HCT116 (cell line): ENCODE measurements around the gene MFSD6L. TPM values are rescaled to one million over a fixed set of nuclear protein-coding genes. Genes with fewer than 3 reads are reported as not detected.

Experiments used
- ATAC-seq: fragments of 200-7000 bp; cut with Tn5 transposase; 2 replicates; pipeline ENCODE4 v1.9.1; 2020; ENCODE audit warnings: mild to moderate bottlenecking, moderate library complexity
- BruUV-seq: library from RNA; stranded (reverse); fragments of 400-500 nt; replicated peaks from 2 replicates; lab custom pipeline; 2021; lab: Mats Ljungman, UMichigan
- CTCF ChIA-PET: fragments of 300-600 bp; sonication (Branson Sonifier 250); formaldehyde crosslinking; loops from one replicate; lab custom pipeline; 2021; ENCODE audit warnings: antibody characterized with exemption; lab: Charles Lee
- POLR2A ChIA-PET: fragments of 300-600, 350-600 bp; sonication (Branson Sonifier 250); formaldehyde crosslinking; loops from one replicate; lab custom pipeline; 2021; ENCODE audit warnings: antibody characterized with exemption; lab: Charles Lee
- RAD21 ChIA-PET, 2 experiments: fragments of 300-600 bp; sonication (Branson Sonifier 250); formaldehyde crosslinking; loops; one replicate each; lab custom pipeline; 2023; ENCODE audit warnings: low total read pairs in 2 of 2; ENCODE audit not compliant: uncharacterized antibody in 2 of 2, unreplicated experiment in 2 of 2, low non-redundant PET in 1 of 2; lab: Charles Lee
- DNase-seq: peaks from one replicate; pipeline ENCODE4 v3.0.0-alpha.2; 2010; ENCODE audit warnings: low read depth, low spot score
- H2AFZ ChIP-seq: fragments of 200-600 bp; shearing (Covaris generic), sonication (generic); 2 replicates; pipeline ENCODE4 v1.6.1; 2017; ENCODE audit warnings: low read depth, mixed run types, mixed read lengths, antibody characterized with exemption, low read length; ENCODE audit not compliant: poor library complexity, severe bottlenecking
- H3K27ac ChIP-seq: 2 replicates; pipeline ENCODE4 v1.5.1; 2012; ENCODE audit warnings: low read depth, low read length
- H3K27me3 ChIP-seq: fragments of 200-600 bp; sonication (generic); 2 replicates; pipeline ENCODE4 v1.6.1; 2016; ENCODE audit warnings: mixed run types, low read length, mixed read lengths; ENCODE audit not compliant: insufficient read depth
- H3K36me3 ChIP-seq, 2 experiments: fragments of 200-500 bp in 1 of 2; fragments of 200-600 bp in 1 of 2; sonication (Bioruptor generic) in 1 of 2; sonication (generic) in 1 of 2; 2 replicates each; pipeline versions ENCODE4 v1.5.1 to v1.6.1; 2014 to 2016; ENCODE audit warnings: low read length in 2 of 2, inconsistent platforms in 1 of 2, mixed read lengths in 1 of 2, mixed run types in 1 of 2; ENCODE audit not compliant: insufficient read depth in 2 of 2, control insufficient read depth in 1 of 2
- H3K4me1 ChIP-seq, 2 experiments: fragments of 200-600 bp in 1 of 2; sonication (generic) in 1 of 2; 2 replicates each; pipeline versions ENCODE4 v1.5.1 to v1.6.1; 2012 to 2017; ENCODE audit warnings: low read length in 2 of 2, inconsistent platforms in 1 of 2, mild to moderate bottlenecking in 1 of 2, mixed read lengths in 1 of 2, mixed run types in 1 of 2, moderate library complexity in 1 of 2; ENCODE audit not compliant: insufficient read depth in 2 of 2, control insufficient read depth in 1 of 2
- H3K4me2 ChIP-seq: fragments of 200-600 bp; sonication (generic); 2 replicates; pipeline ENCODE4 v1.6.1; 2017; ENCODE audit warnings: mixed run types, low read length, mixed read lengths
- H3K4me3 ChIP-seq, 2 experiments: fragments of 200-600 bp in 1 of 2; sonication (generic) in 1 of 2; replicated peaks in 1 of 2; 2 replicates each; pipeline ENCODE4 v1.5.1; 2011 to 2016; ENCODE audit warnings: low read length in 2 of 2, control low read depth in 1 of 2, low read depth in 1 of 2, mild to moderate bottlenecking in 1 of 2, mixed read lengths in 1 of 2, mixed run types in 1 of 2
- H3K79me2 ChIP-seq: fragments of 200-600 bp; sonication (generic); 2 replicates; pipeline ENCODE4 v1.6.1; 2017; ENCODE audit warnings: mild to moderate bottlenecking, mixed run types, low read length, moderate library complexity, mixed read lengths; ENCODE audit not compliant: insufficient read depth
- H3K9ac ChIP-seq: fragments of 200-600 bp; sonication (generic); 2 replicates; pipeline ENCODE4 v1.6.1; 2016; ENCODE audit warnings: low read length, mixed read lengths
- H3K9me2 ChIP-seq: fragments of 200-600 bp; sonication (generic), shearing (Covaris generic); 2 replicates; pipeline ENCODE4 v1.6.1; 2017; ENCODE audit warnings: mixed run types, mild to moderate bottlenecking, moderate library complexity; ENCODE audit not compliant: insufficient read depth
- H3K9me3 ChIP-seq, 2 experiments: fragments of 200-500 bp in 1 of 2; fragments of 200-600 bp in 1 of 2; sonication (Bioruptor generic) in 1 of 2; sonication (generic) in 1 of 2; 2 replicates each; pipeline ENCODE4 v1.6.1; 2014 to 2017; ENCODE audit warnings: low read length in 2 of 2, mixed read lengths in 2 of 2, inconsistent platforms in 1 of 2, low read depth in 1 of 2, mild to moderate bottlenecking in 1 of 2, mixed run types in 1 of 2, moderate library complexity in 1 of 2; ENCODE audit not compliant: control insufficient read depth in 1 of 2, insufficient read depth in 1 of 2
- H4K20me1 ChIP-seq: fragments of 200-600 bp; sonication (generic), shearing (Covaris generic); 2 replicates; pipeline ENCODE4 v1.6.1; 2017; ENCODE audit warnings: mixed run types, mild to moderate bottlenecking, moderate library complexity; ENCODE audit not compliant: insufficient read depth
- CBX3 ChIP-seq: IDR thresholded peaks from 2 replicates; pipeline ENCODE4 v1.6.1; 2012; ENCODE audit warnings: low read depth
- CEBPB ChIP-seq: IDR thresholded peaks from 2 replicates; pipeline ENCODE4 v1.6.1; 2012; ENCODE audit warnings: low read depth
- CTCF ChIP-seq, 3 experiments: fragments of 200-600 bp in 1 of 3; sonication (generic) in 1 of 3; IDR thresholded peaks in 2 of 3; conservative IDR thresholded peaks in 1 of 3; 2 replicates each; pipeline ENCODE4 v1.5.1; 2012 to 2017; ENCODE audit warnings: low read depth in 2 of 3, low read length in 2 of 3, antibody characterized with exemption in 1 of 3, borderline replicate concordance in 1 of 3, control low read depth in 1 of 3, mild to moderate bottlenecking in 1 of 3, mixed read lengths in 1 of 3, mixed run types in 1 of 3, moderate library complexity in 1 of 3; ENCODE audit not compliant: insufficient read depth in 1 of 3
- EGR1 ChIP-seq: IDR thresholded peaks from 2 replicates; pipeline ENCODE4 v1.6.1; 2012; ENCODE audit warnings: low read depth
- EZH2 ChIP-seq: fragments of 200-600 bp; sonication (generic); IDR thresholded peaks from 2 replicates; pipeline ENCODE4 v1.6.1; 2017; ENCODE audit warnings: antibody characterized with exemption, mixed run types
- SIN3A ChIP-seq: IDR thresholded peaks from 2 replicates; pipeline ENCODE4 v1.6.1; 2012; ENCODE audit warnings: low read depth
- SP1 ChIP-seq: IDR thresholded peaks from 2 replicates; pipeline ENCODE4 v1.6.1; 2012; ENCODE audit warnings: low read depth
- YY1 ChIP-seq: IDR thresholded peaks from 2 replicates; pipeline ENCODE4 v1.6.1; 2011; ENCODE audit warnings: low read length, low read depth, moderate library complexity, mild to moderate bottlenecking; ENCODE audit not compliant: insufficient replicate concordance; ENCODE audit errors: extremely low read depth
- ZFX ChIP-seq: fragments of 450-650 bp; IDR thresholded peaks from 2 replicates; pipeline ENCODE4 v1.6.1; 2017
- ZNF274 ChIP-seq: fragments of 200-500 bp; sonication (Bioruptor generic); IDR thresholded peaks from 2 replicates; pipeline ENCODE4 v1.6.1; 2014; ENCODE audit warnings: mild to moderate bottlenecking, low read depth, low read length, inconsistent platforms
- intact Hi-C: fragments of 100-400 bp; cut with micrococcal nuclease; formaldehyde crosslinking; loops from 2 replicates; pipeline ENCODE4 v1.10.0; 2022
- total RNA-seq: library from RNA; stranded (reverse); gene quantifications from one replicate; pipeline ENCODE4 v1.2.1, GENCODE V29; 2021; ENCODE audit not compliant: unreplicated experiment
- TF ChIP-seq, protein P1 (sequence below): IDR thresholded peaks from 2 replicates; pipeline ENCODE4 v1.6.1; 2012

MFSD6L gene
- total RNA-seq, 1 experiment from 2014 or later: not detected

GRCh38 chr17:8792646-8793045 is 6.5 kb downstream of the MFSD6L start:
- Histone ChIP-seq H3K27me3 (no peaks in the 10 kb centered on the region), H3K9me2 (no peaks in the 10 kb centered on the region), H3K4me2 (no peak overlapping the region)
- RAD21 ChIA-PET: no interaction called here
- intact Hi-C loops: loop anchor here (2.0 kb wide), 1 partner anchor 24 kb away; no protein-coding TSS in a partner anchor
- TF ChIP-seq, protein P1, sequence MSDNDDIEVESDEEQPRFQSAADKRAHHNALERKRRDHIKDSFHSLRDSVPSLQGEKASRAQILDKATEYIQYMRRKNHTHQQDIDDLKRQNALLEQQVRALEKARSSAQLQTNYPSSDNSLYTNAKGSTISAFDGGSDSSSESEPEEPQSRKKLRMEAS: no peak
- TF ChIP-seq ZFX (no peak), SIN3A (no peak), SP1 (no peak), YY1 (no peak), ZNF274 (no peak), CEBPB (no peak), EGR1 (no peak)
- TF ChIP-seq, all 23 proteins: peak for 0
- DNase-seq: no peak
- no peak overlapping the region for H2AFZ ChIP-seq
- ChIA-PET POLR2A (no interaction called here), CTCF (no interaction called here)
- no peaks in the 10 kb centered on the region for H3K79me2 ChIP-seq
- peaks cover 6 to 9% of the 10 kb centered on the region in 2 experiments; a peak in 3 of 4 replicates for H3K9me3 ChIP-seq
- no peaks in the 10 kb centered on the region for H4K20me1 ChIP-seq
- H3K4me3 ChIP-seq: no peak overlapping the region
- H3K27ac ChIP-seq: no peak overlapping the region
- H3K36me3 ChIP-seq: no peaks in the 10 kb centered on the region
- no peak for ATAC-seq
- no peaks in the 10 kb centered on the region for H3K4me1 ChIP-seq
- BruUV-seq: no TSS peak
- no peak overlapping the region for H3K9ac ChIP-seq

DNA sequence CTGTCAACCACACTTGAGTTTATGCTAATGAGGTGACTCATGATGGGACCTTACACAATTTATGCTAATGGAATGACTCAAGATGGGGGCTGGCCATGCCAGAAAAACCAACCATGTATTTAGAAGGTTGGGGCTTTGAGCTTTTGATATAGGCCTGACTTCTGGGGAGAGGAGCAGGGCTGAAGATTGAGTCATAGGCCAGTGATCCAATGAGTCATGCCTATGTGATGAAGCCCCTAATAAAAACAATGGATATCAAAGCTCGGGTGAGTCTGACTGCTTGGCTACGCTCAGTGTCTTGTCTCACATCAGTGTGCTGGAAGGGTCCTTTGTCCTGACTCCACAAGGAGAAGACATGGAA is 7.3 kb downstream of the MFSD6L start:
- ChIA-PET POLR2A (no interaction called here), CTCF (no interaction called here), RAD21 (no interaction called here)
- no peaks in the 10 kb centered on the region for H3K36me3 ChIP-seq
- no peaks in the 10 kb centered on the region for H3K4me1 ChIP-seq
- no peak overlapping the region for H3K4me2 ChIP-seq
- no peaks in the 10 kb centered on the region for H3K9me2 ChIP-seq
- H3K27me3 ChIP-seq: no peaks in the 10 kb centered on the region
- H2AFZ ChIP-seq: no peak overlapping the region
- H3K27ac ChIP-seq: no peak overlapping the region
- intact Hi-C loops: loop anchor here (2.0 kb wide), 1 partner anchor 25 kb away; no protein-coding TSS in a partner anchor
- H3K79me2 ChIP-seq: no peaks in the 10 kb centered on the region
- H3K9me3 ChIP-seq: peaks cover 6 to 9% of the 10 kb centered on the region in 2 experiments; a peak in 3 of 4 replicates
- no TSS peak for BruUV-seq
- TF ChIP-seq CTCF (IDR thresholded peaks at IDR 0.05 in 2 of 3, conservative IDR thresholded peaks at IDR 0.05 in 1 of 3; ENCODE audit: borderline replicate concordance in 1 of 3, insufficient read depth in 1 of 3, low read depth in 2 of 3, low read length in 2 of 3) (no peak), CEBPB (no peak), CBX3 (no peak), EZH2 (no peak)
- DNase-seq: peak; percentile 19
- H3K4me3 ChIP-seq: no peak overlapping the region
- peak; percentile 38; the same call in 1 of the 2 replicates for ATAC-seq
- no peaks in the 10 kb centered on the region for H4K20me1 ChIP-seq
- no peak overlapping the region for H3K9ac ChIP-seq
